Measurements from ENCODE around the gene DPF3. TPM values are rescaled to one million over a fixed set of nuclear protein-coding genes. Genes with fewer than 3 reads are reported as not detected.

Gene DPF3
- total and polyA plus RNA-seq, 4 donors: 0.17 to 3.9 (median 0.52) TPM

DNA sequence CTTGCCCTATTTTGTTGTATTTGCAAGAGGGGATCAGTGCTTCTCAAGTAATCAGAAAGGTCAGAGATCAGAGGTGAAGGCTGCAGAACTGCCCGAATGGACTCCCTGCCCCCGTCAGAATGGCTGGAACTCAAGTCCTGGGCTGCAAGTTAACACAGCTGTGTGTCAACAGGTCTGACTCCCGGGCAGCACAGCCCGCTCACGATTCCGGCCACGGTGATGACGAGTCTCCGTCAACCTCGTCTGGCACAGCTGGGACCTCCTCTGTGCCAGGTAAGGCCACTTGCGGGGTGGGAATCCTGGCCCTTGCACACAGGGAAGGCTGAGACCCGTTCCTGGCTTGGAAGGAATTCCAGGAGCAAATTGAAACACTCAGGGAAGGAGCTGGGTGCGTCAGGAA lies 45.7 kb upstream of the DPF3 start:
- WGBS, 2 donors: 85 to 87% methylated on average over 13 of the region's 13 CpGs
- no peaks in the 10 kb centered on the region for H3K4me1 ChIP-seq (ENCODE audit: control insufficient read depth in 5 of 5, insufficient read depth in 5 of 5, low read length in 5 of 5)

DNA sequence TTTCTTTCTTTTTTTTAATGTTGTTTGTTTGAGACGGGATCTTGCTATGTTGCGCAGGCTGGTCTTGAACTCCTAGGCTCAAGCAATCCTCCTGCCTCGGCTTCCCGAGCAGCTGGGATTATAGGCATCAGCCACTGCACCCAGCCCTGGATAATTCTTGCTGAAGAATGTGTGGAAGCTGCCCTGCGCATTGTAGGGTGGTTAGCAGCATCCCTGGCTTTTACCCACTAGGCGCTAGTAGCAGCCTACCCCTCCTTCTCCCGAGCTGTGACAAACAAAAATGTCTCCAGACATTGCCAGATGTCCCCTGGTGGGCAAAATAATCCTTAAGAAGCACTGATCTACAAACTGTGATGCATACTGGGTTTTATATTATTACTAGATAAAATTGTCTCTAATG lies 39.0 kb upstream of the DPF3 start:
- Histone ChIP-seq H3K36me3 (ENCODE audit: control insufficient read depth in 4 of 4, insufficient read depth in 4 of 4, low read length in 4 of 4) (peaks cover 0 to 2% (median 1%) of the 10 kb centered on the region in 4 donors), H3K9me3 (ENCODE audit: control insufficient read depth in 4 of 4, insufficient read depth in 3 of 4, low read length in 3 of 4) (no peaks in the 10 kb centered on the region), H3K4me3 (no peak overlapping the region), H3K9ac (ENCODE audit: insufficient read depth in 1 of 2, low read length in 2 of 2) (no peak overlapping the region), H3K27ac (ENCODE audit: low read depth in 1 of 2, low read length in 1 of 2) (no peak overlapping the region), H3K27me3 (ENCODE audit: control insufficient read depth in 3 of 3, insufficient read depth in 3 of 3, low read length in 2 of 3) (no peaks in the 10 kb centered on the region), H3K4me1 (ENCODE audit: control insufficient read depth in 5 of 5, insufficient read depth in 5 of 5, low read length in 5 of 5) (no peaks in the 10 kb centered on the region)
- TF ChIP-seq, protein P1, sequence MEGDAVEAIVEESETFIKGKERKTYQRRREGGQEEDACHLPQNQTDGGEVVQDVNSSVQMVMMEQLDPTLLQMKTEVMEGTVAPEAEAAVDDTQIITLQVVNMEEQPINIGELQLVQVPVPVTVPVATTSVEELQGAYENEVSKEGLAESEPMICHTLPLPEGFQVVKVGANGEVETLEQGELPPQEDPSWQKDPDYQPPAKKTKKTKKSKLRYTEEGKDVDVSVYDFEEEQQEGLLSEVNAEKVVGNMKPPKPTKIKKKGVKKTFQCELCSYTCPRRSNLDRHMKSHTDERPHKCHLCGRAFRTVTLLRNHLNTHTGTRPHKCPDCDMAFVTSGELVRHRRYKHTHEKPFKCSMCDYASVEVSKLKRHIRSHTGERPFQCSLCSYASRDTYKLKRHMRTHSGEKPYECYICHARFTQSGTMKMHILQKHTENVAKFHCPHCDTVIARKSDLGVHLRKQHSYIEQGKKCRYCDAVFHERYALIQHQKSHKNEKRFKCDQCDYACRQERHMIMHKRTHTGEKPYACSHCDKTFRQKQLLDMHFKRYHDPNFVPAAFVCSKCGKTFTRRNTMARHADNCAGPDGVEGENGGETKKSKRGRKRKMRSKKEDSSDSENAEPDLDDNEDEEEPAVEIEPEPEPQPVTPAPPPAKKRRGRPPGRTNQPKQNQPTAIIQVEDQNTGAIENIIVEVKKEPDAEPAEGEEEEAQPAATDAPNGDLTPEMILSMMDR (IDR thresholded peaks at IDR 0.05; ENCODE audit: control extremely low read depth, extremely low read depth): no peak
- no peak for ATAC-seq (ENCODE audit: insufficient read depth, low FRiP score)
- DNase-seq: no peak
- 89 to 98% methylated on average over 7 of the region's 7 CpGs for WGBS, 2 donors

More for the DNA sequence above, 45.7 kb upstream of the DPF3 start:
- DNase-seq: no peak
- TF ChIP-seq, protein P1 (IDR thresholded peaks at IDR 0.05; ENCODE audit: control extremely low read depth, extremely low read depth): no peak
- no peak for ATAC-seq (ENCODE audit: insufficient read depth, low FRiP score)
- Histone ChIP-seq H3K9me3 (ENCODE audit: control insufficient read depth in 4 of 4, insufficient read depth in 3 of 4, low read length in 3 of 4) (no peaks in the 10 kb centered on the region), H3K4me3 (no peak overlapping the region), H3K27ac (ENCODE audit: low read depth in 1 of 2, low read length in 1 of 2) (no peak overlapping the region), H3K27me3 (ENCODE audit: control insufficient read depth in 3 of 3, insufficient read depth in 3 of 3, low read length in 2 of 3) (no peaks in the 10 kb centered on the region), H3K36me3 (ENCODE audit: control insufficient read depth in 4 of 4, insufficient read depth in 4 of 4, low read length in 4 of 4) (peaks cover 13 to 34% (median 26%) of the 10 kb centered on the region in 4 donors), H3K9ac (ENCODE audit: insufficient read depth in 1 of 2, low read length in 2 of 2) (no peak overlapping the region)

DNA sequence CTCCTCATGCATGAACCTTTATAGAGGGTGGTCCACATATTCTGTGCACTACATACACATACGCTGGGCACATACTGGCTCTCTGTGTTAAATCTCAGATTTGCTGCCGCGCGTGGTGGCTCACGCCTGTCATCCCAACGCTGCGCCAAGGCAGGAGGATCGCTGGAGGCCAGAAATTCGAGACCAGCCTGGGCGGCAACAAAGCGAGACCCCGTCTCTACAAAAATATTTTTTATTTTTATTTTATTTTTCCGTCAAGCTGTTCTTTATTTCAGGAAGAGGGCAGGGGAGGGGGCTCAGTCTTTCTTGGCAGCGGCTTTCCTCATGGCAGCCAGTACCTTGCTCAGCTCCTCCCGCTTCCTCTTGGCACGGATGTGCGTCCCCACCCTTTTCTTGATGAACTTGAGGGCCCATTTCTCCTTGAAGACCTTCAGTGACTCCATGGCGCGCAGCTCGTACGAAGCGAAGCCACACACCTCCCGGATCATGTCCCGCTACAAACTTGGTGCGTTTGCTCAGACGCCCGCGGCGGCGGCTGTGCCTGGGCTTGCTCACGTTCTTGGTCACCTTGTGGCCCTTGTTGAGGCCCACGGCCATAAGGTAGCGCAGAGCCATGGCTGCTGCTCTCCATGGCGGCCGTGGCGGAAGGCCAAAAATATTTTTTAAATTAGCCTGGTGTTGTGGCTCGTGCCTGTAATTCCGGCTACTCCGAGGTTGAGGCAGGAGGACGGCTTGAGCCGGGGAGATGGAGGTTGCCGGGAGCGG lies 35.6 kb upstream of the DPF3 start:
- no peak overlapping the region for H3K4me3 ChIP-seq
- H3K9me3 ChIP-seq (ENCODE audit: control insufficient read depth in 4 of 4, insufficient read depth in 3 of 4, low read length in 3 of 4): no peaks in the 10 kb centered on the region
- ATAC-seq (ENCODE audit: insufficient read depth, low FRiP score) (no peak), DNase-seq (no peak)
- TF ChIP-seq, protein P1 (IDR thresholded peaks at IDR 0.05; ENCODE audit: control extremely low read depth, extremely low read depth): no peak
- no peak overlapping the region for H3K27ac ChIP-seq (ENCODE audit: low read depth in 1 of 2, low read length in 1 of 2)
- H3K9ac ChIP-seq (ENCODE audit: insufficient read depth in 1 of 2, low read length in 2 of 2): no peak overlapping the region
- WGBS, 2 donors: 93 to 95% methylated on average over 43 of the region's 43 CpGs
- peaks cover 0 to 7% (median 2%) of the 10 kb centered on the region in 5 donors for H3K4me1 ChIP-seq (ENCODE audit: control insufficient read depth in 5 of 5, insufficient read depth in 5 of 5, low read length in 5 of 5)
- H3K27me3 ChIP-seq (ENCODE audit: control insufficient read depth in 3 of 3, insufficient read depth in 3 of 3, low read length in 2 of 3): no peaks in the 10 kb centered on the region
- H3K36me3 ChIP-seq (ENCODE audit: control insufficient read depth in 4 of 4, insufficient read depth in 4 of 4, low read length in 4 of 4): no peaks in the 10 kb centered on the region

Data from lung (tissue), 12 donors.